GM12878 (cell line): ENCODE data around the gene AKNA. TPM values are rescaled to one million over a fixed set of nuclear protein-coding genes. Genes with fewer than 3 reads are reported as not detected.

ENCODE experiments used
- ATAC-seq: fragments of 200-7000 bp; cut with Tn5 transposase; 3 replicates; pipeline ENCODE4 v1.9.1; 2020; ENCODE audit warnings: mild to moderate bottlenecking, moderate library complexity
- BruUV-seq: library from RNA; stranded (reverse); fragments of 400-500 nt; replicated peaks from 2 replicates; lab custom pipeline; 2021; lab: Mats Ljungman, UMichigan
- CTCF ChIA-PET: fragments of 300-600 bp; sonication (Branson Sonifier 250); formaldehyde crosslinking; extraction: SDS; loops from one replicate; lab custom pipeline; 2021; ENCODE audit warnings: inconsistent platforms; lab: Yijun Ruan, JAX
- POLR2A ChIA-PET: fragments of 350-600 bp; formaldehyde crosslinking; extraction: SDS; loops from one replicate; lab custom pipeline; 2021; ENCODE audit warnings: inconsistent platforms; lab: Charles Lee
- RAD21 ChIA-PET: fragments of 300-600 bp; sonication (Branson Sonifier 250); formaldehyde crosslinking; loops from one replicate; lab custom pipeline; 2023; ENCODE audit warnings: antibody characterized with exemption; ENCODE audit not compliant: unreplicated experiment; lab: Charles Lee
- SMC1A ChIA-PET: fragments of 300-600 bp; sonication (Branson Sonifier 250); formaldehyde crosslinking; loops from one replicate; lab custom pipeline; 2023; ENCODE audit not compliant: unreplicated experiment, uncharacterized antibody; lab: Charles Lee
- DNase-seq: peaks from one replicate; pipeline ENCODE4 v3.0.0-alpha.2; 2011; ENCODE audit warnings: low read depth, low spot score
- FAIRE-seq: peaks from 3 replicates; lab custom pipeline; 2011; peaks lifted over from hg19 to GRCh38; lab: Jason Lieb, UNC
- H2AFZ ChIP-seq: 2 replicates; pipeline ENCODE4 v1.6.0; 2011; ENCODE audit warnings: low read depth, low read length, control low read depth; ENCODE audit not compliant: control insufficient read depth
- H3K27ac ChIP-seq: 2 replicates; pipeline ENCODE4 v1.5.1; 2011; ENCODE audit warnings: control low read depth; ENCODE audit not compliant: control insufficient read depth, insufficient read depth
- H3K27me3 ChIP-seq, 2 experiments: replicated peaks in 1 of 2; 2 replicates each; pipeline versions ENCODE4 v1.6.0 to v1.6.1; 2011; ENCODE audit warnings: low read length in 1 of 2; ENCODE audit not compliant: control insufficient read depth in 2 of 2, insufficient read depth in 2 of 2
- H3K36me3 ChIP-seq, 2 experiments: 2 replicates each; pipeline ENCODE4 v1.5.1; 2011; ENCODE audit warnings: low read length in 1 of 2; ENCODE audit not compliant: control insufficient read depth in 2 of 2, insufficient read depth in 2 of 2
- H3K4me1 ChIP-seq: 2 replicates; pipeline ENCODE4 v1.6.1; 2011; ENCODE audit warnings: mild to moderate bottlenecking, low read length, moderate library complexity, mixed read lengths; ENCODE audit not compliant: control insufficient read depth, insufficient read depth
- H3K4me2 ChIP-seq: 2 replicates; pipeline ENCODE4 v1.6.0; 2011; ENCODE audit warnings: control low read depth; ENCODE audit not compliant: control insufficient read depth, insufficient read depth
- H3K4me3 ChIP-seq: fragments of 200-600 bp; sonication (generic); 2 replicates; pipeline ENCODE4 v1.5.1; 2016
- H3K79me2 ChIP-seq: 2 replicates; pipeline ENCODE4 v1.6.0; 2011; ENCODE audit warnings: low read length; ENCODE audit not compliant: control insufficient read depth, insufficient read depth
- H3K9ac ChIP-seq: 2 replicates; pipeline ENCODE4 v1.8.0; 2011; ENCODE audit warnings: low read length, control low read depth, mixed read lengths; ENCODE audit not compliant: control insufficient read depth, insufficient read depth
- H3K9me3 ChIP-seq: replicated peaks from 3 replicates; pipeline ENCODE4 v1.5.1; 2011; ENCODE audit warnings: mild to moderate bottlenecking, low read length; ENCODE audit not compliant: control insufficient read depth, insufficient read depth
- H4K20me1 ChIP-seq: 2 replicates; pipeline ENCODE4 v1.6.0; 2011; ENCODE audit not compliant: control insufficient read depth, insufficient read depth
- HDAC6 ChIP-seq: fragments of 200-600 bp; sonication (generic); IDR thresholded peaks from one replicate; pipeline ENCODE4 v1.8.0; 2017; ENCODE audit warnings: antibody characterized with exemption; ENCODE audit not compliant: unreplicated experiment
- POLR2AphosphoS5 ChIP-seq: IDR thresholded peaks from 2 replicates; pipeline ENCODE4 v1.6.1; 2011; ENCODE audit warnings: mild to moderate bottlenecking, low read length, inconsistent platforms
- RELA ChIP-seq: fragments of 450-650 bp; IDR thresholded peaks from 2 replicates; pipeline ENCODE4 v1.8.0; 2014; ENCODE audit warnings: borderline replicate concordance; ENCODE audit not compliant: partially characterized antibody
- SMARCA5 ChIP-seq: fragments of 450-650 bp; IDR thresholded peaks from 2 replicates; pipeline ENCODE4 v1.6.1; 2017; ENCODE audit warnings: mild to moderate bottlenecking
- ZNF592 ChIP-seq: fragments of 450-650 bp; IDR thresholded peaks from 2 replicates; pipeline ENCODE4 v1.6.1; 2017; ENCODE audit warnings: mild to moderate bottlenecking, moderate library complexity
- WGBS: methylation state at CpG from one replicate; pipeline ENCODE4 v1.1.6; 2016; ENCODE audit warnings: low lambda C conversion rate; ENCODE audit not compliant: insufficient replicate concordance, insufficient coverage; ENCODE audit errors: missing lambda C conversion rate; 5-methylcytosine and 5-hydroxymethylcytosine counted together
- in situ Hi-C: fragments of 300-500 bp; cut with MboI; formaldehyde crosslinking; loops from 9 replicates; pipeline ENCODE4 v1.14.3; 2018; ENCODE audit warnings: mixed read lengths
- intact Hi-C: fragments of 100-400 bp; cut with micrococcal nuclease; formaldehyde crosslinking; loops from one replicate; pipeline ENCODE4 v1.14.2; 2022; ENCODE audit not compliant: unreplicated experiment
- polyA plus RNA-seq, 11 experiments: library from polyadenylated mRNA; depleted of rRNA in 4 of 11; unstranded in 6 of 11; stranded (reverse) in 5 of 11; fragments of >200 nt; fragmentation: Nextera tagmentation in 4 of 11; fragmentation: Illumina TruSeq in 1 of 11; extraction: Ambion mirVana in 4 of 11; extraction: Trizol in 1 of 11; gene quantifications; 1 replicate in 1 of 11; 2 replicates in 10 of 11; pipeline versions ENCODE4 v1.2.1 to v1.2.3, GENCODE V29; 2011 to 2016; ENCODE audit warnings: inconsistent platforms in 2 of 11, missing spikeins in 2 of 11, low read depth in 1 of 11
- total RNA-seq, 4 experiments: library from RNA; depleted of rRNA in 3 of 4; stranded (reverse); fragments of >200 nt in 3 of 4; fragmentation: Illumina TruSeq in 1 of 4; extraction: Trizol in 1 of 4; gene quantifications; 2 replicates each; pipeline versions ENCODE4 v1.2.1 to v1.2.3, GENCODE V29; 2013 to 2021

The AKNA gene
- total and polyA plus RNA-seq, 10 of the 15 experiments (the other 5 are each of a cell fraction or from before 2014, with no cell fraction given) = 1.6 to 132 (median 35.3) TPM

GRCh38 chr9:114341991-114342390 is 45.8 kb downstream of the AKNA start:
- no peak for DNase-seq
- H3K4me3 ChIP-seq = no peak overlapping the region
- H3K36me3 ChIP-seq = peaks cover 56 to 77% of the 10 kb centered on the region in 2 experiments
- intact Hi-C loops (loop anchor here (5.0 to 10.0 kb wide), 2 partner anchors 163 to 310 kb away; partner anchors contain the start of gene WHRN), in situ Hi-C loops (no loop called here)
- peaks cover 6% of the 10 kb centered on the region; the same call in 1 of the 2 replicates for H3K4me1 ChIP-seq
- H3K79me2 ChIP-seq = no peaks in the 10 kb centered on the region
- CTCF ChIA-PET = interaction anchor here (1.6 to 6.6 kb wide), 2 partner anchors 44 to 63 kb away, joined by 6 to 122 read pairs; partner anchors contain the start of gene AKNA
- no peak overlapping the region for H2AFZ ChIP-seq
- H3K9ac ChIP-seq = no peak overlapping the region
- RAD21 ChIA-PET = interaction anchor here (1.1 to 1.2 kb wide), 2 partner anchors 37 to 64 kb away, joined by 3 read pairs; no protein-coding TSS in a partner anchor
- no peak overlapping the region for H3K27ac ChIP-seq
- H4K20me1 ChIP-seq = 0 out of 2 replicates have a peak, but pooled peaks cover 4% of the 10 kb centered on the region
- H3K27me3 ChIP-seq = no peaks in the 10 kb centered on the region
- POLR2A ChIA-PET = no interaction called here
- no peak overlapping the region for H3K4me2 ChIP-seq
- no peak for TF ChIP-seq RELA
- 0 out of 2 replicates have a peak, but pooled peaks have one; percentile 11 for TF ChIP-seq POLR2AphosphoS5
- no TSS peak for BruUV-seq
- no peak for FAIRE-seq
- WGBS = 90% methylated on average over 4 of the region's 4 CpGs
- SMC1A ChIA-PET = interaction anchor here (0.8 to 5.7 kb wide), 7 partner anchors 10 to 312 kb away, joined by 3 to 50 read pairs (median 3); partner anchors contain the start of gene AKNA
- no peak for ATAC-seq
- no peaks in the 10 kb centered on the region for H3K9me3 ChIP-seq

- no TSS peak for BruUV-seq
- DNase-seq (no peak), ATAC-seq (no peak), FAIRE-seq (no peak)
- intact Hi-C loops (loop anchor here (5.0 to 10.0 kb wide), 2 partner anchors 164 to 311 kb away; partner anchors contain the start of gene WHRN), in situ Hi-C loops (no loop called here)
- no peak for TF ChIP-seq HDAC6
- TF ChIP-seq ZNF592 = no peak
- peak; percentile 60; the same call in 1 of the 2 replicates for TF ChIP-seq SMARCA5
- Histone ChIP-seq H2AFZ (no peak overlapping the region), H3K9me3 (no peaks in the 10 kb centered on the region), H3K4me3 (no peak overlapping the region), H3K79me2 (no peaks in the 10 kb centered on the region), H3K4me1 (peaks cover 6% of the 10 kb centered on the region; the same call in 1 of the 2 replicates), H3K27ac (no peak overlapping the region), H3K36me3 (peaks cover 58 to 71% of the 10 kb centered on the region in 2 experiments), H3K4me2 (no peak overlapping the region), H4K20me1 (0 out of 2 replicates have a peak, but pooled peaks cover 4% of the 10 kb centered on the region), H3K9ac (no peak overlapping the region), H3K27me3 (no peaks in the 10 kb centered on the region)
- SMC1A ChIA-PET = interaction anchor here (0.8 to 5.7 kb wide), 8 partner anchors 11 to 312 kb away, joined by 3 to 50 read pairs (median 3); partner anchors contain the start of gene AKNA
- WGBS = 92% methylated on average over 12 of the region's 12 CpGs
- CTCF ChIA-PET = interaction anchor here (0.6 to 6.6 kb wide), 4 partner anchors 26 to 130 kb away, joined by 3 to 122 read pairs (median 17); partner anchors contain the start of gene AKNA
- RAD21 ChIA-PET = interaction anchor here (0.6 to 3.4 kb wide), 4 partner anchors 38 to 65 kb away, joined by 3 to 52 read pairs (median 3); partner anchors contain the start of gene AKNA
- POLR2A ChIA-PET = no interaction called here
Observed at GRCh38 chr9:114341152-114341830, 46.5 kb downstream of the AKNA start.
